Astrocyte of the cerebellum (primary cell): Measurements from ENCODE around the gene ASCC2.
A peak's percentile ranks its signal among the peaks of the same experiment; 100 is the strongest.
"Not testable (repeated sequence)": the region's sequence is repeated elsewhere in the genome, so short reads cannot be mapped to it uniquely, and the experiment has no call there.

Experiments
- DNase-seq: peaks from one replicate; pipeline ENCODE4 v3.0.0-alpha.2; 2011; ENCODE audit warnings: low read depth
- H3K4me3 ChIP-seq: 2 replicates; pipeline ENCODE4 v1.5.1; 2011; ENCODE audit warnings: mild to moderate bottlenecking, low read depth, low read length, moderate library complexity
- in situ Hi-C: cut with HindIII; loops from 2 replicates; pipeline ENCODE4 v1.10.0; 2017; ENCODE audit warnings: low sequenced_read_pairs
- TF ChIP-seq, protein P1 (sequence below): IDR thresholded peaks from 2 replicates; pipeline ENCODE4 v1.5.1; 2012; ENCODE audit warnings: low read length, low read depth, moderate library complexity, mild to moderate bottlenecking; ENCODE audit errors: missing control alignments

The ASCC2 gene

DNA sequence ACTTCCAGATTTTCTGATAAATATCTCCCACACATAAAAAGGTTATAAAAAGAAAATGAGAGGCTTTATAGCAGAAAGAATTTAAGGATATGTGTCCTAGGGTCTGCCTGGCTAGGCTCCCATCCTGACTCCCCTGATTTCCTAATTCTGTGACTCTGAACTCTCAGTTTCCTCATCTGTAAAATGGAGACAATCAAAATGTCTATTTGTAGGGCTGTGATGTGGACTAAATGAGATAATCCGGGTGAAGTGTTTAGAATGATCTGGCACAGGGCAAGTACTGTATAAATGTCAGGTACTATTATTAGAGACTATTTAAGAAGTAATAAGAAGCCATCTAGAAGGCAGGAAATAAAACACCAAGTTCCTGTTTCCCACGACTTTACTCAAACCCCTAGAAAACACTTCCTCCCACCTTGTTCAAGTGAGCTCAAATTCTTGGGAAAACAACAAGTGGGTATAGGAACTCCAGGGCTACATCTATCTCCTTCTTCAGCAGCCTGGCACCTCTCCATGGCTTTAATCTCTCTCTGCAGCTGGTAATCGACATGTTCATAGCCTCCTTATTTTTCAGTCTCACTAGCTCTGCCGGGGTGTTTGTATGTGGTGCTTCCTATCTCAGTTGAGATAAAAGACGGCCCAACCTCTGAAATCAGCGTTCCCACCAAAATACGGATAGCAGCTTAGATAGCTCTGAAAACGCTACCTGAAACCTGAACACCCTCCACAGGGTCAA, 6.7 kb downstream of the ASCC2 start:
- in situ Hi-C loops: no loop called here
- H3K4me3 ChIP-seq: no peak overlapping the region
- no peak for DNase-seq
- TF ChIP-seq, protein P1, sequence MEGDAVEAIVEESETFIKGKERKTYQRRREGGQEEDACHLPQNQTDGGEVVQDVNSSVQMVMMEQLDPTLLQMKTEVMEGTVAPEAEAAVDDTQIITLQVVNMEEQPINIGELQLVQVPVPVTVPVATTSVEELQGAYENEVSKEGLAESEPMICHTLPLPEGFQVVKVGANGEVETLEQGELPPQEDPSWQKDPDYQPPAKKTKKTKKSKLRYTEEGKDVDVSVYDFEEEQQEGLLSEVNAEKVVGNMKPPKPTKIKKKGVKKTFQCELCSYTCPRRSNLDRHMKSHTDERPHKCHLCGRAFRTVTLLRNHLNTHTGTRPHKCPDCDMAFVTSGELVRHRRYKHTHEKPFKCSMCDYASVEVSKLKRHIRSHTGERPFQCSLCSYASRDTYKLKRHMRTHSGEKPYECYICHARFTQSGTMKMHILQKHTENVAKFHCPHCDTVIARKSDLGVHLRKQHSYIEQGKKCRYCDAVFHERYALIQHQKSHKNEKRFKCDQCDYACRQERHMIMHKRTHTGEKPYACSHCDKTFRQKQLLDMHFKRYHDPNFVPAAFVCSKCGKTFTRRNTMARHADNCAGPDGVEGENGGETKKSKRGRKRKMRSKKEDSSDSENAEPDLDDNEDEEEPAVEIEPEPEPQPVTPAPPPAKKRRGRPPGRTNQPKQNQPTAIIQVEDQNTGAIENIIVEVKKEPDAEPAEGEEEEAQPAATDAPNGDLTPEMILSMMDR: no peak

DNA sequence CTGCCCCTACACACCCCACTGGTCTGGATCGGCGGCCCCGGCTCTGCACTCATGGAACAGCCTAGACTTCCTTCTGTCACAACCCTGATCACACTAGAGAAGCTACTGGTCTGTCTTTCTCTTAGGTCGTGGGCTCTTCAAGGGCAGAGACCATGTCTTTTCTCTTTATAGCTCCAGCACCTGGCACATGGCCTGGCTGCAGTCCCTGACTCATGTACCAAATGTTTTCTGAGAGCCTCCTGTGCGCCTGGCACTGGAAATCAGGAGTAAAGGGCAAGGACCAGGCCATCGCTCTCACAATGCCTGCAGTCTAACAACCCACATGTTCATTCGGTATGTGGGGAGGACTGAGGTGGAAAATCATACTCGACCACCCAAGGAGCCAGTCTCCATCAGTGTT, 7.5 kb downstream of the ASCC2 start:
- in situ Hi-C loops: no loop called here
- DNase-seq: no peak
- TF ChIP-seq, protein P1: no peak
- no peak overlapping the region for H3K4me3 ChIP-seq

DNA sequence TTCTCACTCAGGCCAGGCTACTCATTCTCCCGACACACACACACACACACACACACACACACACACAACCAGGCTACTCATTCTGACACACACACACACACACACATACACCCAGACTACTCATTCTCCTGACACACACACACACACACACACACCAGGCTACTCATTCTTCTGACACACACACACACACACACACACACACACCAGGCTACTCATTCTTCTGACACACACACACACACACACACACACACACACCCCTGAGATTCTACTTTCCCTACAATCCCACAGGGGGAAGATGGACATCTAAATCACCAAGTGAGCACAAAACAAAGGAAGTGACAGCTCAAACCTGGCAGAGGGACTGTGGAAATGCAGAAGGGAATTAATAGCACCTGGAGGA, 10.3 kb downstream of the ASCC2 start:
- H3K4me3 ChIP-seq, DNase-seq, in situ Hi-C loops: not testable (repeated sequence)

DNA sequence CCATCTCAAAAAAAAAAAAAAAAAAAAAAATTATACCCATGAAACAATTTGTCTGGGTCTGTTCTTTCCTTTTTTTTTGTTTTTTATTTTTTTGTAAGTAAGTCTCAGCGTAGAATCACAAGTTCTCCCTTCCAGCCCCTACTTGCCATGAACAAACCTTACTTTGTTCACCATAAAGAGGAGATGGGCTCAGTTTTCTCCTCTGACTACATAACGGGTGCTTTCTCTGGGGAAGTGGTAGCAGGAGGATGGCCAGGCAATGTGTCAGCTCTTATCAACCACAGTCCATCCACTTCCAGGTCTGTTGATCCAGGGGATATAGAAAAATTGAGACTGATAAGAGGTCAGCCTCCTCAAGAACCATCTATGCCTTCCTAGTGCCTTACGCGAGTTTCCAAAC, 11.0 kb downstream of the ASCC2 start:
- TF ChIP-seq, protein P1: no peak
- no peak for DNase-seq
- in situ Hi-C loops: no loop called here
- no peak overlapping the region for H3K4me3 ChIP-seq

DNA sequence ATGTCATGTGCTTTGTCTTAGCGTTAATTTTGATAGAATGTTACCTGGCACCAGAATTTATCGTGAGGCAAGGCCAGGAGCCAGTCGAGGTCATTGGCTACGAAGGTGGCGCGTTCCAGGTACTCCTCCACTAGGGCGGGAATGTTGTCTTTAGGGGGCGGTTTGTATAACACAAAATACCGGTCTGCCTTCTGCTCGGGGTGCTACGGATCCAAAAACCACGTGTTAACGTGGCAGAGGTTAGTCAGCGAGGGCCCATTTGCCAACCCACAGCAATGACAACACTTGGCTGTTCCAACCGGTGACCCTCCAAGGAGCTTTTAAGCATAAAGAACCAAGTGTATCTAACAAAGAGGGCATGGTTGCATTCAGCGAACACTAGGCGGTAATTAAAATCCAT, 12.5 kb downstream of the ASCC2 start:
- no peak overlapping the region for H3K4me3 ChIP-seq
- TF ChIP-seq, protein P1: no peak
- in situ Hi-C loops: no loop called here
- no peak for DNase-seq

DNA sequence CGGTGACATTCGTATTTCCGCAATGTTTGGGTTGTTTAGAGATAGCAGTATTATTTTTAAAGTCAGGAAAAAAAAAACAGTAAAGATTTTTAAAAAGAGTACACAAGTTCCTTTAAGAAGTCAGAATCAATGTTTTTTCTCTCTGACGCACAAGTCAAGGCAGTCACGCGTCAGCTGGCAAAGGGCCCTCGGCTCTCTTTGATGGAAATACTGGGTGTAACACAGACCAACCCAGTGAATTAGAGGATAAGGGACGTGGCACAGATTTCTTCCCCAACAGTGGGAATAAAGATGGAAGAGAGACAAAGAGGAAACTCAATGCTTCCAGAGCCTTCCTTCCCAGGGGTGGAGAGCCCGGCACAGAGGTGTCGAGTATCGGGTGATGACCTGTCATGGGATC, 13.4 kb downstream of the ASCC2 start:
- no peak for DNase-seq
- no peak overlapping the region for H3K4me3 ChIP-seq
- TF ChIP-seq, protein P1: no peak
- in situ Hi-C loops: no loop called here

DNA sequence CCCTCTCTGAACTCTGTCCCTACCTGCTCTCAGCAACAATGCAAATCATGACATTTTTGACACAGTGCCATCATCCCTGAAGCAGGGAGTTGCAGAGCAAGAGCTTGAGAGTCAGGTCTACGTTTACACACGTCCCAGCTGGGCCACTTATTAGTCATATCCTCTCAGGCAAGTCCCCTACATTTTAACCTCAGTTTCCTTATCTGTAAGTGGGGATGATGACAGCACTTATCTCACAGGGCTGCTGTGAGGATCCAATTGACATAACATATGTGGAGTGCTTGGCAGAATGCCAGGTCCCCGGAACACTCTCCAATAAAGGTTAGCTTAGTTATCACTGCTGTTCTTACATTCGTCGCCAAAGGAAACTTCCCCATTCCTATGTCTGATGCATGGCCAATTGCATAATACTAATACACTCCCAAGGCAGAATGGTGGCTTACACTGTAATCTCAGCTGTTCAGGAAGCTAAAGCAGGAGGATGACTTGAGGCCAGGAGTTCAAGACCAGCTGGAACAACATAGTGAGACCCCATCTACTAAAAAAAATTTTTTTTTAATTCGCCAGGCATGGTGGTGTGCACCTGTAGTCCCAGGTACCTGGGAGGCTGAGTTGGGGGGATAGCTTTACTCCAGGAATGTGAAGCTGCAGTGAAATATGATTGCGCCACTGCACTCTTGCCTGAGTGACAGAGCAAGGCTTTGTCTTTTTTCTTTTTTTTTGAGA, 16.6 kb downstream of the ASCC2 start:
- H3K4me3 ChIP-seq: no peak overlapping the region
- in situ Hi-C loops: no loop called here
- peak; percentile 37 for DNase-seq
- TF ChIP-seq, protein P1: no peak
